Uterus (tissue), 2 donors: ENCODE results near the gene CIAO2B.

Source experiments
- CTCF ChIP-seq, 4 experiments: fragments of 200-600 bp in 2 of 4; fragments of 450-650 bp in 2 of 4; sonication (generic) in 2 of 4; IDR thresholded peaks; one replicate each; pipeline ENCODE4 v1.5.1; 2016 to 2019; ENCODE audit warnings: antibody characterized with exemption in 4 of 4, mild to moderate bottlenecking in 2 of 4, moderate library complexity in 1 of 4
- POLR2A ChIP-seq, 2 donors: fragments of 450-650 bp; IDR thresholded peaks; one replicate each; pipeline ENCODE4 v1.6.1; 2016; ENCODE audit warnings: antibody characterized with exemption in 2 of 2, mild to moderate bottlenecking in 1 of 2, moderate library complexity in 1 of 2

GRCh38 chr16:66920299-66920590 lies 14.0 kb downstream of the CIAO2B start:
- no peak for TF ChIP-seq CTCF (IDR thresholded peaks at IDR 0.05)
- no peak for TF ChIP-seq POLR2A (IDR thresholded peaks at IDR 0.05)
